ENCODE results near the gene BICD1. TPM values are rescaled to one million over a fixed set of nuclear protein-coding genes. Genes with fewer than 3 reads are reported as not detected.

Gene BICD1
- total and polyA plus RNA-seq, 4 donors: 0.46 to 3.4 (median 1.1) TPM

GRCh38 chr12:32272465-32272864 lies 165.8 kb downstream of the BICD1 start:
- no peak overlapping the region for H3K27ac ChIP-seq (ENCODE audit: low read depth in 1 of 2, low read length in 2 of 2)
- H3K9ac ChIP-seq (ENCODE audit: low read depth in 1 of 2, low read length in 2 of 2): no peak overlapping the region
- H3K9me3 ChIP-seq (ENCODE audit: control insufficient read depth in 4 of 4, low read length in 3 of 4): no peaks in the 10 kb centered on the region
- no peak for DNase-seq (ENCODE audit: low spot score)
- no peak overlapping the region for H3K4me3 ChIP-seq (ENCODE audit: low read depth in 1 of 3, low read length in 3 of 3)
- no peaks in the 10 kb centered on the region for H3K27me3 ChIP-seq (ENCODE audit: control insufficient read depth in 4 of 4, insufficient read depth in 4 of 4, low read length in 3 of 4)
- TF ChIP-seq NR2F2 (IDR thresholded peaks at IDR 0.05) (no peak), HNF4A (conservative IDR thresholded peaks at IDR 0.05) (no peak), FOXA2 (IDR thresholded peaks at IDR 0.05) (no peak), CTCF (IDR thresholded peaks at IDR 0.05; ENCODE audit: low read depth, low read length, missing input control) (no peak), GABPA (IDR thresholded peaks at IDR 0.05 in 1 of 2, conservative IDR thresholded peaks at IDR 0.05 in 1 of 2) (no peak), ZBTB33 (IDR thresholded peaks at IDR 0.05) (no peak), FOXA1 (IDR thresholded peaks at IDR 0.05) (no peak), RXRA (IDR thresholded peaks at IDR 0.05) (no peak), RAD21 (IDR thresholded peaks at IDR 0.05) (no peak), SP1 (IDR thresholded peaks at IDR 0.05) (no peak), JUND (IDR thresholded peaks at IDR 0.05) (no peak), EGR1 (IDR thresholded peaks at IDR 0.05; ENCODE audit: low read depth in 2 of 2) (no peak), YY1 (IDR thresholded peaks at IDR 0.05) (no peak), TAF1 (conservative IDR thresholded peaks at IDR 0.05) (no peak)
- TF ChIP-seq, protein P1, sequence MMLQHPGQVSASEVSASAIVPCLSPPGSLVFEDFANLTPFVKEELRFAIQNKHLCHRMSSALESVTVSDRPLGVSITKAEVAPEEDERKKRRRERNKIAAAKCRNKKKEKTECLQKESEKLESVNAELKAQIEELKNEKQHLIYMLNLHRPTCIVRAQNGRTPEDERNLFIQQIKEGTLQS (IDR thresholded peaks at IDR 0.05): no peak
- TF ChIP-seq, protein P2, sequence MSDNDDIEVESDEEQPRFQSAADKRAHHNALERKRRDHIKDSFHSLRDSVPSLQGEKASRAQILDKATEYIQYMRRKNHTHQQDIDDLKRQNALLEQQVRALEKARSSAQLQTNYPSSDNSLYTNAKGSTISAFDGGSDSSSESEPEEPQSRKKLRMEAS (IDR thresholded peaks at IDR 0.05): no peak
- no peaks in the 10 kb centered on the region for H3K36me3 ChIP-seq (ENCODE audit: control insufficient read depth in 4 of 4, insufficient read depth in 3 of 4, low read depth in 1 of 4, low read length in 3 of 4)
- WGBS: 90% methylated on average over 2 of the region's 2 CpGs
- peaks cover 0 to 2% (median 0%) of the 10 kb centered on the region in 4 donors for H3K4me1 ChIP-seq (ENCODE audit: control insufficient read depth in 4 of 4, insufficient read depth in 4 of 4, low read length in 3 of 4)

- WGBS: 65% methylated on average over 4 of the region's 4 CpGs
- no peak for DNase-seq (ENCODE audit: low spot score)
- TF ChIP-seq SP1 (IDR thresholded peaks at IDR 0.05) (no peak), GABPA (IDR thresholded peaks at IDR 0.05 in 1 of 2, conservative IDR thresholded peaks at IDR 0.05 in 1 of 2) (no peak), YY1 (IDR thresholded peaks at IDR 0.05) (no peak), FOXA1 (IDR thresholded peaks at IDR 0.05) (no peak), TAF1 (conservative IDR thresholded peaks at IDR 0.05) (no peak), EGR1 (IDR thresholded peaks at IDR 0.05; ENCODE audit: low read depth in 2 of 2) (no peak), RAD21 (IDR thresholded peaks at IDR 0.05) (no peak), HNF4G (IDR thresholded peaks at IDR 0.05) (no peak), RXRA (IDR thresholded peaks at IDR 0.05) (no peak), CTCF (IDR thresholded peaks at IDR 0.05; ENCODE audit: low read depth, low read length, missing input control) (no peak)
- TF ChIP-seq, protein P1 (IDR thresholded peaks at IDR 0.05): no peak
- TF ChIP-seq, protein P3, sequence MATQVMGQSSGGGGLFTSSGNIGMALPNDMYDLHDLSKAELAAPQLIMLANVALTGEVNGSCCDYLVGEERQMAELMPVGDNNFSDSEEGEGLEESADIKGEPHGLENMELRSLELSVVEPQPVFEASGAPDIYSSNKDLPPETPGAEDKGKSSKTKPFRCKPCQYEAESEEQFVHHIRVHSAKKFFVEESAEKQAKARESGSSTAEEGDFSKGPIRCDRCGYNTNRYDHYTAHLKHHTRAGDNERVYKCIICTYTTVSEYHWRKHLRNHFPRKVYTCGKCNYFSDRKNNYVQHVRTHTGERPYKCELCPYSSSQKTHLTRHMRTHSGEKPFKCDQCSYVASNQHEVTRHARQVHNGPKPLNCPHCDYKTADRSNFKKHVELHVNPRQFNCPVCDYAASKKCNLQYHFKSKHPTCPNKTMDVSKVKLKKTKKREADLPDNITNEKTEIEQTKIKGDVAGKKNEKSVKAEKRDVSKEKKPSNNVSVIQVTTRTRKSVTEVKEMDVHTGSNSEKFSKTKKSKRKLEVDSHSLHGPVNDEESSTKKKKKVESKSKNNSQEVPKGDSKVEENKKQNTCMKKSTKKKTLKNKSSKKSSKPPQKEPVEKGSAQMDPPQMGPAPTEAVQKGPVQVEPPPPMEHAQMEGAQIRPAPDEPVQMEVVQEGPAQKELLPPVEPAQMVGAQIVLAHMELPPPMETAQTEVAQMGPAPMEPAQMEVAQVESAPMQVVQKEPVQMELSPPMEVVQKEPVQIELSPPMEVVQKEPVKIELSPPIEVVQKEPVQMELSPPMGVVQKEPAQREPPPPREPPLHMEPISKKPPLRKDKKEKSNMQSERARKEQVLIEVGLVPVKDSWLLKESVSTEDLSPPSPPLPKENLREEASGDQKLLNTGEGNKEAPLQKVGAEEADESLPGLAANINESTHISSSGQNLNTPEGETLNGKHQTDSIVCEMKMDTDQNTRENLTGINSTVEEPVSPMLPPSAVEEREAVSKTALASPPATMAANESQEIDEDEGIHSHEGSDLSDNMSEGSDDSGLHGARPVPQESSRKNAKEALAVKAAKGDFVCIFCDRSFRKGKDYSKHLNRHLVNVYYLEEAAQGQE (IDR thresholded peaks at IDR 0.05): no peak
- Histone ChIP-seq H3K9ac (ENCODE audit: low read depth in 1 of 2, low read length in 2 of 2) (no peak overlapping the region), H3K27me3 (ENCODE audit: control insufficient read depth in 4 of 4, insufficient read depth in 4 of 4, low read length in 3 of 4) (no peaks in the 10 kb centered on the region), H3K9me3 (ENCODE audit: control insufficient read depth in 4 of 4, low read length in 3 of 4) (no peaks in the 10 kb centered on the region), H3K36me3 (ENCODE audit: control insufficient read depth in 4 of 4, insufficient read depth in 3 of 4, low read depth in 1 of 4, low read length in 3 of 4) (no peaks in the 10 kb centered on the region), H3K27ac (ENCODE audit: low read depth in 1 of 2, low read length in 2 of 2) (no peak overlapping the region), H3K4me3 (ENCODE audit: low read depth in 1 of 3, low read length in 3 of 3) (no peak overlapping the region), H3K4me1 (ENCODE audit: control insufficient read depth in 4 of 4, insufficient read depth in 4 of 4, low read length in 3 of 4) (peaks cover 0 to 2% (median 0%) of the 10 kb centered on the region in 4 donors)
Measured at GRCh38 chr12:32273063-32273522, 166.4 kb downstream of the BICD1 start.
